ENCODE data around the gene E2F1.
"Not testable (repeated sequence)": the region's sequence is repeated elsewhere in the genome, so short reads cannot be mapped to it uniquely, and the experiment has no call there.

The E2F1 gene

DNA sequence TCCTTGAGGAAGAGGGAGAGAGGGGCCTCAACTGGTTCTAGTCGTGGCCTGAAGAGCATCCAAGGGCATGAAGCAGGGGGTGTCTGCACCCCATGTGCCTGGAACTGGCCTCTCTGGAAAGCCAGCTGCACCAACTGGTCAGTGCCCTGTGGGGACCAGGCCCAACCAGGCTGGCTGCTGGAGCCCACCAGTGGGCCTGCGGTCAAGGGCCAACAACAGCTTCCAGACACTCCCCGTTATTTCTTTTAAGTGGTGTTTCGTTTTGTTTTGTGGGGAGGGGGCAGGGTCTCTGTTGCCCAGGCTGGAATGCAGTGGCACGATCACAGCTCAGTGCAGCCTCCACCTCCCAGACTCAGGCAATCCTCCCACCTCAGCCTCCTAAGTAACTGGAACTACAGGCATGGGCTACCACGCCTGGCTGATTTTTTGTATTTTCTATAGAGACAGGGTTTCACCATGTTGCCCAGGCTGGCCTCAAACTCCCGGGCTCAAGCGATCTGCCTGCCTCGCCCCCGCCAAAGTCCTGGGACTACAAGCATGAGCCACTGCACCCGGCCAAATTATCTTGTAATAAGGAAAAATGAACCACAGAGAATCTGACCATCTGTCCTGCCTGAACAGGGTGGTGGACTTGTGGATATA, 36.0 kb downstream of the E2F1 start:
- CTCF ChIA-PET = interaction anchor here (0.6 to 4.0 kb wide), 4 partner anchors 11 to 318 kb away, joined by 3 to 25 read pairs (median 4); no protein-coding TSS in a partner anchor
- H3K27ac ChIP-seq = peak overlapping the region; percentile 20
- POLR2A ChIA-PET (ENCODE audit: low non-redundant PET) = interaction anchor here (0.7 kb wide), 1 partner anchor 162 kb away, joined by 4 read pairs; no protein-coding TSS in a partner anchor
- TF ChIP-seq, protein P1, sequence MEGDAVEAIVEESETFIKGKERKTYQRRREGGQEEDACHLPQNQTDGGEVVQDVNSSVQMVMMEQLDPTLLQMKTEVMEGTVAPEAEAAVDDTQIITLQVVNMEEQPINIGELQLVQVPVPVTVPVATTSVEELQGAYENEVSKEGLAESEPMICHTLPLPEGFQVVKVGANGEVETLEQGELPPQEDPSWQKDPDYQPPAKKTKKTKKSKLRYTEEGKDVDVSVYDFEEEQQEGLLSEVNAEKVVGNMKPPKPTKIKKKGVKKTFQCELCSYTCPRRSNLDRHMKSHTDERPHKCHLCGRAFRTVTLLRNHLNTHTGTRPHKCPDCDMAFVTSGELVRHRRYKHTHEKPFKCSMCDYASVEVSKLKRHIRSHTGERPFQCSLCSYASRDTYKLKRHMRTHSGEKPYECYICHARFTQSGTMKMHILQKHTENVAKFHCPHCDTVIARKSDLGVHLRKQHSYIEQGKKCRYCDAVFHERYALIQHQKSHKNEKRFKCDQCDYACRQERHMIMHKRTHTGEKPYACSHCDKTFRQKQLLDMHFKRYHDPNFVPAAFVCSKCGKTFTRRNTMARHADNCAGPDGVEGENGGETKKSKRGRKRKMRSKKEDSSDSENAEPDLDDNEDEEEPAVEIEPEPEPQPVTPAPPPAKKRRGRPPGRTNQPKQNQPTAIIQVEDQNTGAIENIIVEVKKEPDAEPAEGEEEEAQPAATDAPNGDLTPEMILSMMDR (conservative IDR thresholded peaks at IDR 0.05; ENCODE audit: low read depth) = no peak
- no peak for DNase-seq (ENCODE audit: low spot score)

DNA sequence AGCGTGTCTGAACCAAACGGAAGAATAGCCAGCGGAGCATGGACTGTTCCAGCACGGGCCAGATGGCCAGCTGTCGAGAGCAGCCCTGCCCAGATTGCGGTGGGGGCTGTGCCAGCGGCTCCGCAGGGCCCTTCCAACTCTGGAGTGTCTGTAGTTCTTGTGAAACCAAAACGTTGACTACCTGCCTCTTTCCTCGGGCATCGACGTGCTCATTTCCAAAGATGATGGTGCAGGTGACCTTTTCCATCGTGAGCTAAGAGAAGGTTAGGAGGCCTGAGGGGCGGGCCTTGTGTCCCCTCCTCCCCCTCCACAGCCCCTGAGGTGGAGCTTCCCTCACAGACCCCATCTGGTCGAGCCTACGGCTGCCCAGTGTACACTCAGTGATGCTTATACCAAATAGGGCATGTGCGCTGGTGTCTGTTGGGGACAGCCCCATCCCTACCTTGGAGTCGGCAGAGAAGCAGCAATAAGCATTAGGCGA, 36.9 kb downstream of the E2F1 start:
- POLR2A ChIA-PET (ENCODE audit: low non-redundant PET) = no interaction called here
- CTCF ChIA-PET = interaction anchor here (4.0 kb wide), 1 partner anchor 19 kb away, joined by 25 read pairs; no protein-coding TSS in a partner anchor
- peak overlapping the region; percentile 4; the same call in 1 of the 2 replicates for H3K27ac ChIP-seq
- TF ChIP-seq, protein P1 (conservative IDR thresholded peaks at IDR 0.05; ENCODE audit: low read depth) = no peak
- DNase-seq (ENCODE audit: low spot score) = no peak

DNA sequence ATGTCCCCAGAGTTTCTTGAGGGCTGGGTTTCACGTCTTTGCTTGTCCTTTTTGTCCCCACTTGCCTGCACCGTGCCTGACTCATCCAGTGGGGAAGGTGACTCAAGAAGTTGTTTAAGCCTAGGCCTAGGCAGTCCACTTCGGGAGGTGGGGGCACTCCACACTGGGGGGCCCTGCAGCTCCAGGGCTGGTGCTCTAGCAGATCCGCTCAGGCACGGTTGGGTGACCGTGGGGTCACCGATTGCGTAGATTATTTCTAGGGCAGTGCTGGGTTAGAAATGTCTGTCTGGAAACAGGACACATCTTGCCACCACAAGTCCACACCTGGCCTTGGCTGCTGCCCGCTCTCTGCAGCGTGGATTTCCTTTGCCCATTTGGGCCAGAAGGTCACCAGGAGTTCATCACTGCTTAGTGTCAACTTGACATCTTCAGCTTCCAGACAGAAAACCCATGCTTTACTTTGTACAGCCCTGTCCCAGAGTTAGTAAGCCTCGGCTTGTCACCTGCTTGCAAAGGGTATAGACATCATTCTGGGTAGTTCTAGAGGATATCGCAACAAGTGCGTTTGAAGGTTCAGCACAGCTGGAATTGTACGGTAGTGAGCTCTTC, 37.7 kb downstream of the E2F1 start:
- TF ChIP-seq, protein P1 (conservative IDR thresholded peaks at IDR 0.05; ENCODE audit: low read depth) = no peak
- ChIA-PET CTCF (interaction anchor here (4.0 kb wide), 1 partner anchor 20 kb away, joined by 25 read pairs; no protein-coding TSS in a partner anchor), POLR2A (ENCODE audit: low non-redundant PET) (no interaction called here)
- peak; percentile 41 for DNase-seq (ENCODE audit: low spot score)
- peak overlapping the region; percentile 82 for H3K27ac ChIP-seq

DNA sequence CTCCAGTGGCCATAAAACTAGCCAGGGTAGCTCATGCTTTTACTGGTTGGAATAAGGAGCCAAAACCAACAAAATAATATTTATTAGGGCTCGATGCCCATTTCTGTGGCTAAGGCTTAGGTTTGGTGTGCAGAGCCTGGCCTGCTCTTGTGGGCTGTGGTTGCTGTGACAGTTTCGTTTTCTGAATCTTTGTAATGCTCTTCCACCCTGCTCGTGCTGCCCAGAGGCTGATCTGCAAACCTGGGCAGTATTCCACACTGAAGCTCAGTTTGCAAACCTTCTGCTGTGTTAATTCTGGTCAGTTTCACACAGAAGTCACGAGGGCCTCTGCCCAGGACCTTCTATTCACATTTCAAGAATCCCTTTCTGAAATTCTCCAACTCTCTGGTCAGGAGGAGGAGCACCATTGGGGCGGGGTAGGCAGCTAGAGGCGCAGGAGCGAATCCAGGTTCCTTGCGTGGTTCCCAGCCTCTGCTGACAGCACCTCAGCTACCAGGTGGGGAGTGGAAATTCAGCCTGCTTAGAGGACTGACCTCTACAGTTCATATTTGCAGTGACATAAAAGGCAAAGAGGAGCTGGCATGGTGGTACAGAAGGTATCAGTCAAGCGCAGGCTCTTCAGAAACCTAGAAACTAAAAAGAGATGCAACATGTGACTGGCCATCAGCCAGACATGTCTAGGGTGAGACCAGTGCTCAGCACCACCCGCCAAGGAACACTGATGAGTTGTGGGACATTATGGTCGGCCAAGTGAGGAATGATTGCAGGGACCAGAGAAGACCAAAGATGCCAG, 38.4 kb downstream of the E2F1 start:
- DNase-seq (ENCODE audit: low spot score) = no peak
- H3K27ac ChIP-seq = peak overlapping the region; percentile 82
- TF ChIP-seq, protein P1 (conservative IDR thresholded peaks at IDR 0.05; ENCODE audit: low read depth) = no peak
- ChIA-PET POLR2A (ENCODE audit: low non-redundant PET) (no interaction called here), CTCF (interaction anchor here (0.6 to 4.0 kb wide), 2 partner anchors 20 to 32 kb away, joined by 3 to 25 read pairs; no protein-coding TSS in a partner anchor)

DNA sequence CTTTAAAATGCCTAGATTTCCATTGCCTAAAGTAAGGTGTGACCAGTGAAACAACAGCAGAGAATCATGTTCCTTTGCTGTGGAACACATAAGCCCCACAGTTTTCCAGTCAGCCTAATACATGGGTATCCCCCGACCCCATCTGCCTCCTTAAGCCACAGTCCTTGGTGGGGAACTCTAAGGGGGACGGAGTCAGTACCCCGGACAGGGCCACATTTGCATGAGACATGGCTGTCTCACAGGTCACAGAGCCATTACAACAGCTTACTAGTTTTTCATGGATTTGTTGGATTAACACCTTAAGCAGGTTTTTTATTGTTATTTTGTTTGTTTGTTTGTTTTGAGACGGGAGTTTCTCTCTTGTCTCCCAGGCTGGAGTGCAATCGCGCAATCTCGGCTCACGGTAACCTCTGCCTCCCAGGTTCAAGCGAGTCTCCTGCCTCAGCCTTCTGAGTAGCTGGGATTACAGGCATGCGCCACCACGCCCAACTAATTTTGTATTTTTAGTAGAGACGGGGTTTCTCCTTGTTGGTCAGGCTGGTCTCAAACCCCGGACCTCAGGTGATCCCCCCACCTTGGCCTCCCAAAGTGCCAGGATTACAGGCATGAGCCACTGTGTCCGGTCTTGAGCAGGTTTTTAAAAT, 39.1 kb downstream of the E2F1 start:
- H3K27ac ChIP-seq = peak overlapping the region; percentile 82
- CTCF ChIA-PET = interaction anchor here (0.6 to 4.0 kb wide), 2 partner anchors 21 to 252 kb away, joined by 3 to 25 read pairs; no protein-coding TSS in a partner anchor
- DNase-seq (ENCODE audit: low spot score); POLR2A ChIA-PET (ENCODE audit: low non-redundant PET): not testable (repeated sequence)

DNA sequence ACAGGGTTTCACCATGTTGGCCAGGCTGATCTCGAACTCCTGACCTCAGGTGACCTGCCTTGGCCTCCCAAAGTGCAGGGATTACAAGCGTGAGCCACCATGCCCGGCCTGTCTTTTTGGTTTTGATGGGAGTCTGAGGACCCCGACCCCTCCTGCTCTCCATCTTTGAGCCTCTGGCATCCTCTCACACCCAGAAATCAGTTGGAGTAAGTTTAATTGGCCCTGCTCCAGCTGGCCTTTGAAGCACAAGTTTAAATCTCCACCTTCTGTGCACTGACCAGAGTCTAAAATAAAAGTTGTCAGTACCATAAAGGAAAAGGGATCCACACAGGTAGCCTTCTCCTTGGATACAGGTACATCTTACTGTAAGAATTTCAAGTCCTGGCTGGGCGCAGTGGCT, 40.0 kb downstream of the E2F1 start:
- CTCF ChIA-PET = interaction anchor here (4.0 kb wide), 1 partner anchor 22 kb away, joined by 25 read pairs; no protein-coding TSS in a partner anchor
- DNase-seq (ENCODE audit: low spot score) = no peak
- POLR2A ChIA-PET (ENCODE audit: low non-redundant PET) = no interaction called here
- no peak overlapping the region for H3K27ac ChIP-seq
- TF ChIP-seq, protein P1 (conservative IDR thresholded peaks at IDR 0.05; ENCODE audit: low read depth) = no peak

Measured in RWPE1 (cell line).